Trophoblast cell (in vitro differentiated cells and primary cell): ENCODE data around the gene NOL12.

Experiments used
- DNase-seq, 2 donors: peaks; one replicate each; pipeline ENCODE4 v3.0.0-alpha.2; 2016
- H2AFZ ChIP-seq: 2 replicates; pipeline ENCODE4 v1.6.1; 2013; ENCODE audit warnings: low read length, moderate library complexity, mild to moderate bottlenecking; ENCODE audit not compliant: insufficient read depth, poor library complexity
- H2AK5ac ChIP-seq: 2 replicates; pipeline ENCODE4 v1.6.1; 2013; ENCODE audit warnings: mild to moderate bottlenecking, low read length
- H2BK120ac ChIP-seq: 2 replicates; pipeline ENCODE4 v1.6.1; 2013; ENCODE audit warnings: low read length, mild to moderate bottlenecking, moderate library complexity; ENCODE audit not compliant: insufficient read depth, poor library complexity
- H2BK12ac ChIP-seq: 2 replicates; pipeline ENCODE4 v1.6.1; 2013; ENCODE audit warnings: mild to moderate bottlenecking, low read length, moderate library complexity
- H2BK5ac ChIP-seq: 2 replicates; pipeline ENCODE4 v1.6.1; 2013; ENCODE audit warnings: low read length, low read depth, moderate library complexity, mild to moderate bottlenecking; ENCODE audit not compliant: poor library complexity
- H3K14ac ChIP-seq: 2 replicates; pipeline ENCODE4 v1.6.1; 2013; ENCODE audit warnings: mild to moderate bottlenecking, low read length
- H3K18ac ChIP-seq: 2 replicates; pipeline ENCODE4 v1.6.1; 2013; ENCODE audit warnings: mild to moderate bottlenecking, low read length
- H3K23ac ChIP-seq: 2 replicates; pipeline ENCODE4 v1.6.1; 2013; ENCODE audit warnings: low read length
- H3K27ac ChIP-seq: 2 replicates; pipeline ENCODE4 v1.5.1; 2013; ENCODE audit warnings: low read depth, mild to moderate bottlenecking, inconsistent platforms, low read length, moderate library complexity
- H3K27me3 ChIP-seq: 2 replicates; pipeline ENCODE4 v1.6.1; 2013; ENCODE audit warnings: inconsistent platforms, mild to moderate bottlenecking, low read length, moderate library complexity; ENCODE audit not compliant: insufficient read depth
- H3K36me3 ChIP-seq, 2 experiments: 1 replicate in 1 of 2; 2 replicates in 1 of 2; pipeline ENCODE4 v1.6.1; 2013; ENCODE audit warnings: low read length in 2 of 2, mild to moderate bottlenecking in 2 of 2, moderate library complexity in 1 of 2; ENCODE audit not compliant: insufficient read depth in 2 of 2, control insufficient read depth in 1 of 2
- H3K4ac ChIP-seq: 2 replicates; pipeline ENCODE4 v1.6.1; 2013; ENCODE audit warnings: low read depth, mild to moderate bottlenecking, low read length, moderate library complexity
- H3K4me1 ChIP-seq, 2 experiments: 1 replicate in 1 of 2; 2 replicates in 1 of 2; pipeline ENCODE4 v1.6.1; 2013; ENCODE audit warnings: low read length in 2 of 2, mild to moderate bottlenecking in 2 of 2, moderate library complexity in 1 of 2; ENCODE audit not compliant: insufficient read depth in 2 of 2, control insufficient read depth in 1 of 2
- H3K4me2 ChIP-seq: 2 replicates; pipeline ENCODE4 v1.6.1; 2013; ENCODE audit warnings: inconsistent platforms, mild to moderate bottlenecking, low read length, moderate library complexity
- H3K4me3 ChIP-seq: 2 replicates; pipeline ENCODE4 v1.5.1; 2013; ENCODE audit warnings: mild to moderate bottlenecking, low read depth, low read length, inconsistent platforms
- H3K79me1 ChIP-seq: one replicate; pipeline ENCODE4 v1.6.1; 2013; ENCODE audit warnings: low read length
- H3K79me2 ChIP-seq: 2 replicates; pipeline ENCODE4 v1.6.1; 2013; ENCODE audit warnings: low read length, mild to moderate bottlenecking; ENCODE audit not compliant: control insufficient read depth, insufficient read depth, poor library complexity
- H3K9ac ChIP-seq: 2 replicates; pipeline ENCODE4 v1.6.1; 2013; ENCODE audit warnings: mild to moderate bottlenecking, low read length
- H3K9me3 ChIP-seq: 2 replicates; pipeline ENCODE4 v1.6.1; 2013; ENCODE audit warnings: low read depth, mild to moderate bottlenecking, control low read depth, inconsistent platforms, low read length; ENCODE audit not compliant: insufficient read depth
- H4K12ac ChIP-seq: 2 replicates; pipeline ENCODE4 v1.6.1; 2013; ENCODE audit warnings: low read depth, mild to moderate bottlenecking, low read length, moderate library complexity
- H4K8ac ChIP-seq: 2 replicates; pipeline ENCODE4 v1.6.1; 2013; ENCODE audit warnings: low read depth, mild to moderate bottlenecking, low read length, moderate library complexity
- H4K91ac ChIP-seq: one replicate; pipeline ENCODE4 v1.6.1; 2013; ENCODE audit warnings: low read depth, mild to moderate bottlenecking, low read length, moderate library complexity
- WGBS: extraction: QIAGEN DNeasy Blood & Tissue Kit; methylation state at CpG from one replicate; pipeline ENCODE4 v1.1.7; 2013; ENCODE audit warnings: missing lambda C conversion rate; ENCODE audit not compliant: insufficient read length, insufficient coverage; ENCODE audit errors: extremely low coverage; 5-methylcytosine and 5-hydroxymethylcytosine counted together

NOL12 gene

DNA sequence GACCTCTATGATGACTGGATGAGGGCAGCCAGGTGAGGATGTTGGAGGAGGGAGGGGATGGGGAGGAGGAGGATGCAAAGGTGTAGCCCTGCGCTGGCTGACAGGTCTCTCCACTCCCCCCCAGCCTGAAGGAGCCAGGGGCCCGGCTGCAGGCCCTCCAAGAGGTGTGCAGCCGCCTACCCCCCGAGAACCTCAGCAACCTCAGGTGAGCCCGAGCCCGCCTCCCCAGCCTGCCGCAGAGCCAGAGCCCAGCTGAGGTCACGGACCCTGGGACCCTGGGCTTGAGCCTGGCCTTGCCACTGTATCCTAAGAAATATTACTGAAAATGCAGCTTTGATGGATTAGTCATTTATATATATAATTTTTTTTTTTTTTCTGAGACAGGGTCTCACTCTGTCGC, 38.8 kb upstream of the NOL12 start:
- Histone ChIP-seq H3K9ac (no peak overlapping the region), H3K4me3 (no peak overlapping the region), H3K23ac (no peak overlapping the region), H2BK12ac (no peak overlapping the region), H3K4me2 (no peak overlapping the region), H3K27ac (no peak overlapping the region), H2BK5ac (no peak overlapping the region), H4K12ac (no peak overlapping the region), H3K27me3 (no peaks in the 10 kb centered on the region), H2AFZ (no peak overlapping the region), H4K8ac (no peak overlapping the region), H3K36me3 (peaks cover 80 to 81% of the 10 kb centered on the region in 2 experiments), H2AK5ac (no peak overlapping the region), H3K79me2 (no peaks in the 10 kb centered on the region), H3K14ac (no peak overlapping the region), H3K4ac (no peak overlapping the region), H3K18ac (no peak overlapping the region), H3K9me3 (peaks cover 4% of the 10 kb centered on the region), H4K91ac (no peak overlapping the region), H3K4me1 (no peaks in the 10 kb centered on the region), H3K79me1 (no peaks in the 10 kb centered on the region), H2BK120ac (no peak overlapping the region)
- no CpG with 5 or more reads among the region's 9 CpGs for WGBS
- no peak for DNase-seq

GRCh38 chr22:37647928-37648327, 38.2 kb upstream of the NOL12 start:
- H3K9ac ChIP-seq: no peak overlapping the region
- H3K4me2 ChIP-seq: no peak overlapping the region
- no peak overlapping the region for H2AK5ac ChIP-seq
- no peak overlapping the region for H3K23ac ChIP-seq
- H3K14ac ChIP-seq: no peak overlapping the region
- H3K18ac ChIP-seq: no peak overlapping the region
- H3K79me1 ChIP-seq: no peaks in the 10 kb centered on the region
- no CpG with 5 or more reads among the region's 9 CpGs for WGBS
- no peak overlapping the region for H2BK120ac ChIP-seq
- H2BK12ac ChIP-seq: no peak overlapping the region
- no peak overlapping the region for H2BK5ac ChIP-seq
- no peak overlapping the region for H3K4me3 ChIP-seq
- H3K27ac ChIP-seq: no peak overlapping the region
- H3K36me3 ChIP-seq: peaks cover 77 to 78% of the 10 kb centered on the region in 2 experiments
- no peak overlapping the region for H2AFZ ChIP-seq
- no peak overlapping the region for H3K4ac ChIP-seq
- peaks cover 4% of the 10 kb centered on the region for H3K9me3 ChIP-seq
- no peaks in the 10 kb centered on the region for H3K27me3 ChIP-seq
- no peaks in the 10 kb centered on the region for H3K79me2 ChIP-seq
- DNase-seq: no peak
- H3K4me1 ChIP-seq: no peaks in the 10 kb centered on the region
- H4K91ac ChIP-seq: no peak overlapping the region
- no peak overlapping the region for H4K12ac ChIP-seq
- no peak overlapping the region for H4K8ac ChIP-seq

DNA sequence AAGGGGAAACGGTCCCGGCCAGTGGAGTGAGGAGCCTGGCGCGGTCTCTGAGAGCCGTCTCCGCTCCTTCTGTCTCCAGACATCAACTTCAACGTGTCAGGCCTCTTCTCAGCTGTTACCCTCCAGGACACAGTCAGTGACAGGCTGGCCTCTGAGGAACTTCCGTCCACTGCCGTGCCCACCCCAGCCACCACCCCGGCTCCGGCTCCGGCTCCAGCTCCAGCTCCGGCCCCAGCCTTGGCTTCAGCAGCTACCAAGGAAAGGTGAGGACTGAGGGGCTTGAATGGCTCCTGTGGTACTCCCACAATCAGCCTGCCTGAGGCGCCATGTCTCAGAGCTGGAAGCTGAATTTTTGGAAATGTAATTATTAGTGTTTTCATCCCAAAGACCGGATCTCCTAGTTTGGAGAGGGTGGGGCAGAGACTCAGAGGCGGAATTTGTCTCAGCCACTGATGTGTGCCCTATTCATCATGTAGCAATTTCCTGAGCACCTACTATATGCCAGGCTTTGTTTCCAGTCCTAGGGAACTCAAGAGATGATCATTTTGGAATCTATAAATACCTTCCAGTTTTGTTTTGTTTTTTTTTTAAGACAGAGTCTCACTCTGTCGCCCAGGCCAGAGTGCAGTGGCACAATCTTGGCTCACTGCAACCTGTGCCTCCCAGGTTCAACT, 35.5 kb upstream of the NOL12 start:
- Histone ChIP-seq H2BK12ac (no peak overlapping the region), H2AK5ac (no peak overlapping the region), H3K27me3 (no peaks in the 10 kb centered on the region), H2BK120ac (no peak overlapping the region), H3K9ac (no peak overlapping the region), H4K91ac (no peak overlapping the region), H3K23ac (no peak overlapping the region), H3K79me2 (no peaks in the 10 kb centered on the region), H3K18ac (no peak overlapping the region), H2BK5ac (no peak overlapping the region), H3K9me3 (peaks cover 4% of the 10 kb centered on the region), H3K4me1 (no peaks in the 10 kb centered on the region), H3K14ac (no peak overlapping the region), H3K4ac (no peak overlapping the region), H2AFZ (no peak overlapping the region), H3K36me3 (peaks cover 71% of the 10 kb centered on the region in 2 experiments), H3K4me3 (no peak overlapping the region), H3K27ac (no peak overlapping the region), H4K8ac (no peak overlapping the region), H3K79me1 (no peaks in the 10 kb centered on the region), H3K4me2 (no peak overlapping the region), H4K12ac (no peak overlapping the region)
- WGBS: no CpG with 5 or more reads among the region's 17 CpGs
- no peak for DNase-seq

DNA sequence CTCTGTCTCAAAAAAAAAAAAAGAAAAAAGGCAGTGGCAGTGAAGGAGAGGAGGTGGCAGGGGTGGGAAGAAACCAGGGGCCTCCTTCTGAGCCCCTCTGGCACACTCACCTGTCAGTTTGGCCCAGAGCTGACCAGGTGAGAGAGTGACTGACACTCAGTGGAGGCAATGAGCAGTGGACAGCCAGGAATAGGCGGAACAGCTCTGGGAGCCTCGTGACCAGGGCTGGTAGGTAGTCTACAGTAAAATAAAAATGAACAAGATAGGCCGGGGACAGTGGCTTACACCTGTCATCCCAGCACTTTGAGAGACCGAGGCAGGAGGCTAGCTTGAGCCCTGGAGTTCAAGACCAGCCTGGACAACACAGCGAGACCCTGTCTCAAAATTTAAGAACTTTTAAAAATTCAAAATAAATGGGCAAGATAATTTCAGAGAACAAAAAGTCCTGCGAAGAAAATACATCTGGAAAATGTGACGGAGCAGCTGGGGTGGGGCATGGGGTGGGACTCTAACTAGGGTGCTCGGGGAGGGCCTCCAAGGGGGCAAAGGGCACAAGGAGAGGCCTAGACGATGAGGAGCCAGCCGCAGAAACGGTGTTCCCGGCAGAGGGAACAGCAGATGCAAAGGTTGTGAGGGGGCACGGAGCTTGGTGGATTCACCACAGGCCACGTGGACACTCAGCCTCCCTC, 31.4 kb upstream of the NOL12 start:
- no peak overlapping the region for H3K9ac ChIP-seq
- H3K27ac ChIP-seq: no peak overlapping the region
- H2BK5ac ChIP-seq: no peak overlapping the region
- peaks cover 5% of the 10 kb centered on the region for H3K9me3 ChIP-seq
- H4K8ac ChIP-seq: no peak overlapping the region
- H3K27me3 ChIP-seq: no peaks in the 10 kb centered on the region
- no peak overlapping the region for H3K18ac ChIP-seq
- H2AK5ac ChIP-seq: no peak overlapping the region
- no peak overlapping the region for H4K12ac ChIP-seq
- H3K4ac ChIP-seq: no peak overlapping the region
- no peaks in the 10 kb centered on the region for H3K79me1 ChIP-seq
- H3K79me2 ChIP-seq: peaks cover 3% of the 10 kb centered on the region
- H3K4me3 ChIP-seq: no peak overlapping the region
- WGBS: no CpG with 5 or more reads among the region's 14 CpGs
- peaks cover 8 to 9% of the 10 kb centered on the region in 2 experiments for H3K4me1 ChIP-seq
- H3K4me2 ChIP-seq: no peak overlapping the region
- H3K23ac ChIP-seq: no peak overlapping the region
- H3K14ac ChIP-seq: no peak overlapping the region
- no peak overlapping the region for H4K91ac ChIP-seq
- no peak overlapping the region for H2BK12ac ChIP-seq
- DNase-seq: no peak
- H2BK120ac ChIP-seq: no peak overlapping the region
- H2AFZ ChIP-seq: no peak overlapping the region
- peaks cover 43% of the 10 kb centered on the region in 2 experiments for H3K36me3 ChIP-seq
